Putamen (tissue), 1 donor: ENCODE data around the gene AQP12B.
"Not testable (repeated sequence)": the region's sequence is repeated elsewhere in the genome, so short reads cannot be mapped to it uniquely, and the experiment has no call there.

Source experiments
- DNase-seq: peaks from one replicate; pipeline ENCODE4 v3.0.0-alpha.2; 2016; ENCODE audit warnings: low spot score

The AQP12B gene

DNA sequence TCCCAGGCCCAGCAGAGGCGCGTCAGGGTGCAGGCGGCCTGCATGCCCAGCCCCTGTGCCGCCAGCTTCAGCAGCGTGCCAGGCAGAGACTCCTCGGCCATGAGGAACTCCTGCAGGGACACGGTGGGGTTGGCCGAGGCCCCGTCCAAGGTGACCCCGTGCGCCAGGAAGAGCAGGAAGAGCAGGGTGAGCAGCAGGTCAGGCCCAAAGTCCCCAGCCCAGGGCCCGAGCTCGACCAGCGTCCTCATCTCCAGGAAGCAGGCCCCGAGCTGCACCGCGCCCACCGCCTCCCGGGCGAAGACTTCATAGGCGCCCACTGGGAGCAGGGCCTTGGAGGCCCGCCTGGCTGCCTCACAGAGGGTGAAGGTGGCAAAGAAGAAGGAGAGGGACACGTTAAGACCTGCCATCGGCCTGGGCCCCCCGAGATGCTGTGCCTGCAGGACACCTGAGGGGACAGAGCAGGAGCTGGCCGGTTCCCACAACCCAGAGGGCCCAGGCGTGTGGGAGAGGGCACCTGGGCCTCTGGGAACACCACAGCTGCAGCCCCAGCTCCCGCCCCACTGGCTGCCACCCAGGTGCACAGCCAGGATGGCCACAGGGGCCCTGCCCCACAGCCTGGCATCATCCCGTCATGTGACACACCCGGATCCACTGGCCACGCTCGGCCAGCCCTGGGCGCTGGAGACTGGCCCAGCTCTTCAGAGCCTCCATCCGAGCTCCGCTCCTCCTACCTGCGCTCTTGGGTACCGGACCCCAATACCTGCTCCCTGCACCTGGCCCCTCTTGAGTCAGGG is at the start of gene AQP12B:
TSS of gene AQP12B (minus strand) at position 455 of the 794 bp plus-strand sequence. CDS start at position 407, 48 bp downstream.
- DNase-seq: not testable (repeated sequence)

DNA sequence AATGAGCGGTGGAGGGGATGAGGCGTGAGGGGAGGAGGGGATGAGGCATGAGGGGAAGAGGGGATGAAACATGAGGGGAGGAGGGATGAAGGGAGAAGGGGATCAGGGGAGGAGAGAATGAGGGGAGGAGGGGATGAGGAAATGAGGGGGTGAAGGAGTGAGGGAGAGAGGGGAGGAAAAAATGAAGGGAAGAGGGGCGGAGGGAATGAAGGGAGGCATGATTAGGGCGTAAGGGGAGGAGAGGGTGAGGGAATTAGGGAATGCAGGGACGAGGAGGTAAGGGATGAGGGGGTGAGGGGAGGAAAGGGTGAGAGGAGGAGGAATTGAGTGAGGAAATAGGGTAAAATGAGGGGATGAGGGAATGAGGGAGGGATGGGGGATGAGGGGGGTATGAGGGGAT is 49.5 kb upstream of the AQP12B start:
- DNase-seq: no peak

- no peak for DNase-seq
These were observed 48.5 kb upstream of the AQP12B start for GRCh38 chr2:240731178-240731545.

GRCh38 chr2:240730501-240731177 is 48.0 kb upstream of the AQP12B start:
- no peak for DNase-seq

GRCh38 chr2:240728827-240729226 is 46.1 kb upstream of the AQP12B start:
- no peak for DNase-seq

- DNase-seq: no peak
These were observed 45.7 kb upstream of the AQP12B start for GRCh38 chr2:240728361-240728760.

DNA sequence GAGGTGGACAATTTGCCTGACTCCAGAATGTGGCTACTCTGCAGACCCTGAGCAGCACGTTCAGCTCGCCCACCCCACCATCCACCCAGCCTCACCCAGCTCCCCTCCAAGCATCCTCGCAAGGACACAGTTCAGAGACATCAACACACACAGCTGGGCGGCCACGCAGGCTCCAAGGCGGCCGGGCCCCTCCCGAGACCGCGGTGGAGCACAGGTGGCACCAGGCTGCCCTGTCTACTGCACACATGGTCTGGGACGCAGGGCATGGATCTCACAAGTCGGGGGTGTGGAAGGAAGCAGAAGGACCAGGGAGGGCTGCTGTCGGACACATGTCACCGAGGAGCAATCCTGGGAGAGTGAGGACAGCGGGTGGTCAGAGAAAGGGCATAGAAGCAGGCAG is 45.2 kb upstream of the AQP12B start:
- no peak for DNase-seq

- DNase-seq: no peak
These were observed 44.8 kb upstream of the AQP12B start for GRCh38 chr2:240727439-240727838.

DNA sequence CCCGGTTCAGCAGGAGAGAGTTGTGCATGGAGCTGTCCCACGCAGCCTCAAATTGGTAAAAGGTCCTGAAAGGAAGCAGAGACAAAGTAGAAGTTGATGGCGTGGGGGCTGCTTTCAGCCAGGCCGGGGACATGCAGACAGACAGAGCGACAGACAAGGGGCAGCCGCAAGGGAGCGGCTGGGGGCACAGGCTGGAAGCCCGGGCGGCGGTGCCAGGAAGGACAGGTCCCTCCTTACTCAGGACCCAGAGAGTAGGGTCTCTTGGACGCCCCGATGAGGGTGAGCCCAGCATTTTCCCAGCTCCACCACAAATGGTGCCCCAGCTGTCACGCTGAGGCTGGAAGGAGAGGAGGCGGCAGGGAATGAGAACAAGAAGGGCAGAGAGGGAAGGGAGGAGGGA is 44.2 kb upstream of the AQP12B start:
- DNase-seq: no peak

DNA sequence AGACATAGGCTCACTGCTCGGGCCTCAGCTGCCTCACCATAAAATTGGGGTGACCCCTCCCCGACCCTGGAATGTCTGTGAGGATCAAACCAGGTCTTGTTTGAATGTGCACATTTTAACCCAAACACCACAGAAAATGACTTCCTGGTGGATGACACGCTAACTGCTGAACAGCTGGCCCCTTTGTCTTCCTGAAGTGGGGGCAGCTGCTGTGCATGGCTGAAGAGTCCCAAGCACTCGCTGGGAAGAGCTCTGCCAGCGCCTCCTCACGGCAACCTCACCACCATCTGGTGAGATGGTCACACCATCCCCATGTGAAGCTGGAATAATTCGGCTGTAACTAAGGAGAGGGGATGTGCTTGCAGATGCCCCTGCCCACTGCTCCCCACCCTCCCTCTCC is 43.0 kb upstream of the AQP12B start:
- DNase-seq: no peak

GRCh38 chr2:240725266-240725665 is 42.6 kb upstream of the AQP12B start:
- DNase-seq: no peak

DNA sequence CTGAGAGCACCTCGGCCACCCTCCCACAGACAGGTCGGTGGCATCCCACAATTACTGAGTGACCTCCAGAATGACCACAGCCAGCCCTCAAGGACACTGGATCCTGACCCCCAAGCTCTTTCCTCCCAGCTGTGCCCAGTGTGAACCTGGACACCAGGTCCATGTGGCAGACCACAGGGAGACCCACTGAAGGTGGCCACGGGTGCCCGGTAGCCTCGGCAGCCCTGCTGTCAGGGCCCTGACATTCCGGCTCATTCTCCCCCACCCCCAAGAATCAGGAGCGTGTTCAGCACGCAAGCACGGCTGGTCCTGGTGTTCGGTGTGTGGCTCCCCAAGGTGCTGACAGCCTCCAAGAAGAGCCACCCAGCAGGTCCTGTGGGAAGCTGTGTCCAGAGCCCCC is 41.7 kb upstream of the AQP12B start:
- no peak for DNase-seq

GRCh38 chr2:240723851-240724250 is 41.2 kb upstream of the AQP12B start:
- no peak for DNase-seq

- DNase-seq: no peak
These were observed 40.4 kb upstream of the AQP12B start for GRCh38 chr2:240722796-240723735.

DNA sequence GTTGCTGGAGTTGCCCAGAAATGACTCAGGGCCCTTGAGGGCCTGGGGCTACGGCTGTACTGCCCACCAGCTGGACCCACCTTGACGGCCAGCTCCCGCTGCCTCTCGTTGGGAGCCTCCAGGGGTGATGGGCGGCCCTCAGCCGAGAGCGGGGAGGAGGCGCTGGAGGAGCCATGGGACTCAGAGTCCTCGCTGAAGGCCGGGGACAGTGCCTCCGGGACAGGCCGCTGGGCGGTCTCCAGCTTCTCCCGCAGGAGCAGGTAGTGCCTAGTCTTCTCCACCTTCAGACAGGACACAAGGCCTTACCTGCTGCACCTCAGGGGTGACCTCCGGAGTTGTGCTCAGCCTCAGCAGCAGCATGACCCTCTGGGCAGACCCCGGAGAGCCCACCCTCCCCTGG is 39.7 kb upstream of the AQP12B start:
- DNase-seq: no peak

- DNase-seq: no peak
These were observed 39.0 kb upstream of the AQP12B start for GRCh38 chr2:240721596-240722180.

GRCh38 chr2:240720686-240721595 is 38.3 kb upstream of the AQP12B start:
- DNase-seq: no peak

- DNase-seq: no peak
These were observed 37.2 kb upstream of the AQP12B start for GRCh38 chr2:240719676-240720545.

GRCh38 chr2:240718896-240719490 is 36.3 kb upstream of the AQP12B start:
- DNase-seq: no peak
